UCSD-AML1 (cell line): ENCODE measurements around the gene RUSC1.
A peak's percentile ranks its signal among the peaks of the same experiment; 100 is the strongest.
"Not testable (repeated sequence)": the region's sequence is repeated elsewhere in the genome, so short reads cannot be mapped to it uniquely, and the experiment has no call there.

ENCODE experiments used
- DNase-seq: peaks from one replicate; lab custom pipeline; 2025; ENCODE audit not compliant: unreplicated experiment; lab: John Stamatoyannopoulos, UW

The RUSC1 gene, protein sequence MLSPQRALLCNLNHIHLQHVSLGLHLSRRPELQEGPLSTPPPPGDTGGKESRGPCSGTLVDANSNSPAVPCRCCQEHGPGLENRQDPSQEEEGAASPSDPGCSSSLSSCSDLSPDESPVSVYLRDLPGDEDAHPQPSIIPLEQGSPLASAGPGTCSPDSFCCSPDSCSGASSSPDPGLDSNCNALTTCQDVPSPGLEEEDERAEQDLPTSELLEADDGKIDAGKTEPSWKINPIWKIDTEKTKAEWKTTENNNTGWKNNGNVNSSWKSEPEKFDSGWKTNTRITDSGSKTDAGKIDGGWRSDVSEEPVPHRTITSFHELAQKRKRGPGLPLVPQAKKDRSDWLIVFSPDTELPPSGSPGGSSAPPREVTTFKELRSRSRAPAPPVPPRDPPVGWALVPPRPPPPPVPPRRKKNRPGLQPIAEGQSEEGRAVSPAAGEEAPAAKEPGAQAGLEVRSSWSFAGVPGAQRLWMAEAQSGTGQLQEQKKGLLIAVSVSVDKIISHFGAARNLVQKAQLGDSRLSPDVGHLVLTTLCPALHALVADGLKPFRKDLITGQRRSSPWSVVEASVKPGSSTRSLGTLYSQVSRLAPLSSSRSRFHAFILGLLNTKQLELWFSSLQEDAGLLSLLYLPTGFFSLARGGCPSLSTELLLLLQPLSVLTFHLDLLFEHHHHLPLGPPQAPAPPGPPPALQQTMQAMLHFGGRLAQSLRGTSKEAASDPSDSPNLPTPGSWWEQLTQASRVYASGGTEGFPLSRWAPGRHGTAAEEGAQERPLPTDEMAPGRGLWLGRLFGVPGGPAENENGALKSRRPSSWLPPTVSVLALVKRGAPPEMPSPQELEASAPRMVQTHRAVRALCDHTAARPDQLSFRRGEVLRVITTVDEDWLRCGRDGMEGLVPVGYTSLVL

DNA sequence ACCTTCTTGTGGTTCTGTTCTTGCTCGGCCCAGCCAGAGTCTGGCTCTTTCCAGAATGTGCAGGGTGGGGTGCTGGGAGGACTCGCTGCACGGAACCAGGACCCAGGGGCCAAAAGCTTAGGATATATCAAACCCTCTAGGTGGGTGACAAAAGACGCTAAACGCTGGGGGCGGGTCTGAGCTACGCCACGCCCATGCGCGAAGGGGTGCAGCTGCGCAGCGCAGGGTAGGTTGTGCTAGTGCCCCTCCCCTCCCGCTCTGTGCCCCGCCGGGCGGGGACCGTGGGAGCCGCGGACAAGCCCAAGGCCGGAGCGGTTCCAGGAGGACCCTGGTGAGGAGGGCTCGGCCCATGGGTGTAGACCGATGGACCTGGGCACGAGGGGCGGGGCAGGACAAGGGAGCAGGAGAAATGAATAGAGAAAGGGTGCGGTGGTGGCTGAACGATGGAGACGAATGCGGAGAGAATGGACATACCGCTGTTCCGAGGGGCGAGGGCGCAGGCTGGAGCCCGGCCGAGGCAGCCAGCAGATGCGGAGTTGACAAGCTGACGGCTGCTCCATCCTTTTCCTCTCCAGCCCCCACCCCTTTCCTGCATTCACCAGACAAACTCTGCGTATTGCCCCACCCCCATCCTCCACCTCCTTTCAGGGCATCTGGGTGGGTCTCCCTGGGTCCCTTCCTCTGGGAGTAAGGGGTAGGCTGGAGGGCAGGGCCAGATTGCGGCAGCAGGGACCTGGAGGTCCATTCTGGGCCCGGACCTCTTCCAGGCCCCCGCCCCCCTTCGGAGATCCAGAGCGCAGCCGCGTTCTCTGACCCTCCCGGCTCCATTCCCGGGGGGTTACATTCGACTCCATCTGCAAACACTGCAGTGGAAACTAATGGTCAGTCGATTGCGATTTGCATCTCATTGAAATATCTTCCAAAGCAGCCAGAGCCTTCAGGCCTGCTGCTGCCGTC lies at the start of gene RUSC1:
RUSC1 (plus strand) TSS at position 234 of the 957 bp plus-strand sequence. CDS start 880 bp downstream, outside the sequence.
- no peak for DNase-seq

DNA sequence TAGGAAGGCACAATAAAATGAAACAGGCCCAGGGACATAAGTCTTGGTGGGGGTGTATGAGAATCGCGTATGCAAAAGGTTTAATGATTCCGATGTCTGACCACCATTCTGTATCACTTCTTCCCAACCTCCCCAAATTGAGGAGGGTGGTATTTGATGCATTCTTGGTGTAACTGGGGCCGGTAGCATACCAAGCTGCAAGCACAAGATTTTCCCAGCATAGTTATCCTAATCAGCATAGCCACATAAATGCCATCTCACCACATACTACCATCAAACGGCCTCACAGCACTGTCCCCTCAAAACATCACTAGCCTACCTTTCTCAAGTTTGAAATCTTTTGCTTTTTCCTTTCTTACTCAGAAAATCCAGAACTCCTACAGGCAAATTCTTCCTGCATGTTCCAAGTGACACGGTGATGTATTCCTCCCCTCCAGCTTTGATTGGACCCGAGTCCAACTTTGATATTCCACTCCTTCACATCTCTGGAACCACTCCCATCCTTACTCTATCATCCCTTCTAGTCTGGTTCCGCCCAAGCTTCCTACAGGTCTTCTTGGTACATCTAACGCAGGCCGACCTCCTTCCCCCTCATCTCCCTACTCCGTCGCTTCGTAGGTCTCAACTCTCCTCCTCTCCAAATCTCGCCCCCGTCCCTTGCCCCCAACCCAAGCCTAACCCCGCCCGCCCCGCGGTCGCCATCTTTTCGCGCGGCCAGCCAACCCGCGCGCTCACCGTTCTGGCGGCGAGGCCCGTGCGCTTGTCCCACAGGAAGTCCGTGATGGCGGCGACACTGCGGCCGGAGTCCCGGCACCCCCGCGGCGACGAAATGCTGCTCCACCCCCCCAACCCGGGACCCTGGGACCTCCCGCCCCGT lies 48.0 kb upstream of the RUSC1 start:
- DNase-seq, result peak; percentile 79

DNA sequence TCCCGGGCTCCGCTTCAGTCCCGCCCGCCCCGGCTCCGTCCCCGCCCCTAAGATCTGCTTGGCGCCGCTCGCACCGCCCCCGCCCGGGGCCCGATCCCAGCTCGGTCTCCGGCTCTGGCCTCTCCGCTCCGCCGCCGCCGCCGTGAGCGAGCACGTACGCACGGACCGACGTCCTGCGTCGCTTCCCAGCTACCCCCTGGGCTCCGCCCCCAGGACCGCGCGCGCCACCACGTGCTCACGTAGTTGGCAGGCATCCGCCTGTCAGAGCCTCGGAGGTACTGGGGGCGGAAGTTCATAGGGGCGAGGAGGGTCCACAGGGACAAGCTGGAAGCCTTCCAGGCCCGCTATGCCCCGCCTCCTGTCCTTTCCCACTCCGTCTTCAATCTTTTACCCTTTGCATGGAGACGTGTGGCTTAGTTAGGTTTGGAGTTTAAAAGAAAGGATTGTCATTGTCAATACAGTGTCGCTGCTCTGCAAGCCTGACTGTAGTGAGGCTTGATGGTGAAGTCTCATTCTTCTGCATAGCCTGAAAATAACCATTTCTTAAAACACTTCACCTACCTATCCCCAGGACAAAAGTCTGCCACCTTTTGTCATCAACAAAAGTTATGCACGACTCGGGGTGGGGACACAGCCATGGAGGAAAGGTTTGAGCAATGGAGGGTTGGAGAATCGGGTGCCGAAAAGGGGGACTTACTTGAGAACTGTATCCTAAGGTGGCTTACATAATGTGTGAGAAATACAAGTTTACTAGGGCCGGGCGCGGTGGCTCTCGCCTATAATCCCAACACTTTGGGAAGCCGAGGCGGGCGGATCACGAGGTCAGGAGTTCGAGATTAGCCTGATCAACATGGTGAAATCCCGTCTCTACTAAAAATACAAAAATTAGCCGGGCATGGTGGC lies 47.1 kb upstream of the RUSC1 start, which contains the start of gene CLK2:
CLK2 (minus strand) TSS at position 162 of the 903 bp plus-strand sequence. CDS start 2,527 bp downstream, outside the sequence.
- peak; percentile 97 for DNase-seq

DNA sequence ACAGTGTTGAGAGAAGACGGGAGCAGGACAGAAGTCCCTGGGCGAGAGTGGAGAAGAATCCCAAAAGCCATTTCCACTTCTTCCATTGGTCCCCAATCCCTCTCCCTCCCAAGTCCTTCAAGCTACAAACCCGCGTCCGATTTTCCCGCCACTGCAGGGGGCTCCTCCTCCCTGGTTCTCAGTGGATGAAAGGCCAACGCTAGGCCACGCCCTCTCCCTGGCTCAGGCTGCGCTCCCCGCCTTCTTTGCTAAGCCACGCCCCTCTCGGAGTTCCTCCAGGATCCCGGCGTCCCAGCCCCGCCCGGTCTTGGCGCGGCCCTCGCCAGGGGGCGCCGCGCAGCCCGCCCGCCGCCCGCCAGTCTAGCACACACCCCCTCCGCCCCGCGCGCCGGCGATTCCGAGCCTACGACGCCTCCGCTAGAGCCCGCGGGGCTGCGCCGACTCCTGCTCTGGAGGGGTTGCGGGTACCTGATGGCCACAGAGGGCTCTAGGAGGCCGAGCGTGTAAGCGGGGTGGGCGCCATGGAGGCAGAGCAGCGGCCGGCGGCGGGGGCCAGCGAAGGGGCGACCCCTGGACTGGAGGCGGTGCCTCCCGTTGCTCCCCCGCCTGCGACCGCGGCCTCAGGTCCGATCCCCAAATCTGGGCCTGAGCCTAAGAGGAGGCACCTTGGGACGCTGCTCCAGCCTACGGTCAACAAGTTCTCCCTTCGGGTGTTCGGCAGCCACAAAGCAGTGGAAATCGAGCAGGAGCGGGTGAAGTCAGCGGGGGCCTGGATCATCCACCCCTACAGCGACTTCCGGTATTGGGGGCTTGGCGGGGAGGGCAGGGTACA lies 43.4 kb upstream of the RUSC1 start, which contains the start of gene HCN3:
HCN3 (plus strand) TSS at position 394 of the 832 bp plus-strand sequence; CDS start at position 522, 128 bp downstream.
- peak; percentile 96 for DNase-seq

DNA sequence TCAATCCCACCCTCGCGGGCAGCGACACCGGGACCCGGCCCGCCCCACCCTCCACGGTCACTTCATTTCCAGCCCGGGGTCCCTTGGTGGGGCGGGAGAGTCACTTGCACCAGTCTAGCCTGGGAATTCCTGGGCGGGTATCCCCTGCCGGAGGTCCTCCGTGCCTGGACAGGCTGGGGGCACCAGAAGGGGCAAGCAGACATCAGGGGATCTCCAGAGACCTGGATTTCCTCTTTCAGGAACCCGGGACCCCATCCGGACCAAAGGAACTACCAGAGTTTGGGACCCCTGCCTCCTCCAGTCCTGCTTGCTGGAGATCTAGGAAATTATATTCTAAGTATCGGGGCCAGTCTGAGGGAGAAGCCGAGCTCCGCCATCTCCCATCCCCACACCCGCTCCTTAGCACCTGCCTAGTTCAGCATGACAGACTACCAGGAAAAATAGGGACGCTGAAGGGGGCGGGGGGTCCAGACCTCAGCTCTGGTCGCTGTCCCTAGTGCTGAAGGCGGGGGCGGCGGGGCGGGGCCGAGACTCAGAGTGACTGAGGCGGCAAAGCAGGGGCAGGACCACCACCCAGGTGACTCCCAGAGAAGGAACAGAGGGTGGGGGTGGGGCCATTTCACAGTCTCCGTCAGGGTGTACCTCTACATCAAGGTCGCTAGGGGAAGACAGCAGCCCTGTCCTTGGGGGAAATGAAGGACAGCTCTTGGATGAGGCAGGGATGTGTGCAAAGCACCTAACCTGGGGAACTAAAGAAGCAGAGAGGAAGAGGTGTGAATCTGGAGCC lies 42.6 kb upstream of the RUSC1 start:
- peak; percentile 36 for DNase-seq

DNA sequence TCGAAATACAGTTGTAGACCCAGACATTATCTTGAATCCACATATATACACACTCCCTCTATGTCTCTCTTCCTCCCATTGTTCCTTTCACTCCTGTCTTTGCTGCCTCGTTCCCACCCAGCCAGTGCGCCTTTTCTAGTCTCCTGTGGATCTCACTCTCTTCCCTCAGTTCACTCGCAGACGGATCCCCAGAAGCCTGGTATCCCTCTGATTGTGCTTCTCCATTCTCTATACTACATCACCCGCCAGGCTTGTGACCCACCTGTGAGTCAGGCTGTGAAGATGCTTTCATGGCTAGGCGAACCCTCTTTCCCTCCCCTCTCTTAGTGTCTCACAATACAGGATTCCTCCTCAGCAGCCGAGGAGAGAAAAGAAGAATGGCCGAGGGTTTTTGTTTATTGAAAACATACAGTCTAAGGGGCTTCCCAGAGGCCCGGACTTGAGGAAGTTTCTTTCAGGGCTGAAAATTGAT lies 42.0 kb upstream of the RUSC1 start:
- DNase-seq, result no peak

DNA sequence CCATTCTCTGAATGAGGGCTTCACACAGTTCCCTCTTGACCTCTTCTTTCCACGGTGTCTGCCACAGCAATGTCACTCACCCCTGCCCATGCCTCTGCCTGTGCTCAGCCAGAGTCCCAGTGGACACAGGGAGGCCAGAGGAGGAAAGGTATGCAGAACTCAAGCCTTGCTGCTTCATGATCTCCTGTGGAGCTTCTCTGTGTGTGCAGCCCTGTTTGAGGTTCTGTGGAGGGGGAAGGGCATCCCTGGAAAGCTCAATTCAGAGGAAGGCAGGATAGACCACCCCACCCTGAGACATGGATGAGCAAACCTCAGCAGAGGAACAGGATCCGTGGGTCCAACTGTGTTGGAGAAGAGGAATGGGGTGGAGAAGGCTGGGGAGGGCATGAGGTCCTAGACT lies 41.4 kb upstream of the RUSC1 start:
- DNase-seq, result no peak

DNA sequence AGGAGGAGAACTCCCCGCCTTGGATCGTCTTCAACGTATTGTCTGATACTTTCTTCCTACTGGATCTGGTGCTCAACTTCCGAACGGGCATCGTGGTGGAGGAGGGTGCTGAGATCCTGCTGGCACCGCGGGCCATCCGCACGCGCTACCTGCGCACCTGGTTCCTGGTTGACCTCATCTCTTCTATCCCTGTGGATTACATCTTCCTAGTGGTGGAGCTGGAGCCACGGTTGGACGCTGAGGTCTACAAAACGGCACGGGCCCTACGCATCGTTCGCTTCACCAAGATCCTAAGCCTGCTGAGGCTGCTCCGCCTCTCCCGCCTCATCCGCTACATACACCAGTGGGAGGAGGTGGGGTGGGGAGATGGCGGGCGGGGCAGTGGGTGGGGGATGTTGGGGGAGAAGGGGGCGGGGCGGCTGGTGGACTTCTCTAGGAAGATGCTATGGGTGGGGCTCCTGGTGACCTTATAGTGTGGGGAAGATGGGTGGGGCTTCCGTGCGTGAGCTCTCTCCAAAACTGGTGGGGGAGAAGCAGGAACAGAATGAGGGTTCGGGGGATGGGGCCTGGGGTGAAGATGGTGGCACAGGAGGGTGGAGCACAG lies 38.1 kb upstream of the RUSC1 start:
- DNase-seq, result no peak

DNA sequence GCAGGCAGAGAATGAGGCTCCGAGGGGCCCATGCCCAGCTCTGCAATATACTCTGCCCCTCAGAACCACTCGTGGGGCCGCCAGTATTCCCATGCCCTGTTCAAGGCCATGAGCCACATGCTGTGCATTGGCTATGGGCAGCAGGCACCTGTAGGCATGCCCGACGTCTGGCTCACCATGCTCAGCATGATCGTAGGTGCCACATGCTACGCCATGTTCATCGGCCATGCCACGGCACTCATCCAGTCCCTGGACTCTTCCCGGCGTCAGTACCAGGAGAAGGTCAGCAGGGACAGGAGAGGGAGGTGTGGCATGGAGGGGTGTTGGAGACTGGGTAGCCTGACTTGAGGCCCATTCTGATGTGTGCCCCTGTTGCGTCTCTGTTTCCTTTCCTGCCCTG lies 36.2 kb upstream of the RUSC1 start:
- no peak for DNase-seq

DNA sequence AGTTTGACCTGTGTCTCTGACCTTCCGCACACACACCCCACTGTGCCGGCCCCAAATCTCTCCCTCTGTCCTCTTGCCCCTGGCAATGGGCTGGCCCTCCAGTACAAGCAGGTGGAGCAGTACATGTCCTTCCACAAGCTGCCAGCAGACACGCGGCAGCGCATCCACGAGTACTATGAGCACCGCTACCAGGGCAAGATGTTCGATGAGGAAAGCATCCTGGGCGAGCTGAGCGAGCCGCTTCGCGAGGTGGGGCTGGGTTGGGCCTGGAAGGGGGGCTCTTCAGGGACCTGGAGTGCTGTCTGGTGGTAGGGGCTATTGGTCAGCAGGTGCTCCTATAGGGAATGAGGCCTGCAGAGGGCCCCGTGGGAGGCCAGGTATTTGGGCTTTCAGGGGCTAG lies 35.6 kb upstream of the RUSC1 start:
- DNase-seq, result no peak

DNA sequence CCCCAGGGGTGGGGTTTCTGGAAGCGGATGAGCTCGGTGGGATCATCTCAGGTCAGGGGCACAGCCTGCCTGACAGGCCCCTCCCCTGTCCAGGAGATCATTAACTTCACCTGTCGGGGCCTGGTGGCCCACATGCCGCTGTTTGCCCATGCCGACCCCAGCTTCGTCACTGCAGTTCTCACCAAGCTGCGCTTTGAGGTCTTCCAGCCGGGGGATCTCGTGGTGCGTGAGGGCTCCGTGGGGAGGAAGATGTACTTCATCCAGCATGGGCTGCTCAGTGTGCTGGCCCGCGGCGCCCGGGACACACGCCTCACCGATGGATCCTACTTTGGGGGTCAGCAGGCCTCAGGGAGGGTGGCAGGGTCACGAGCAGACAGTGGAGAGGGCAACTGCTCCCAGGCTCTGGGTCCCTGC lies 35.1 kb upstream of the RUSC1 start:
- no peak for DNase-seq

DNA sequence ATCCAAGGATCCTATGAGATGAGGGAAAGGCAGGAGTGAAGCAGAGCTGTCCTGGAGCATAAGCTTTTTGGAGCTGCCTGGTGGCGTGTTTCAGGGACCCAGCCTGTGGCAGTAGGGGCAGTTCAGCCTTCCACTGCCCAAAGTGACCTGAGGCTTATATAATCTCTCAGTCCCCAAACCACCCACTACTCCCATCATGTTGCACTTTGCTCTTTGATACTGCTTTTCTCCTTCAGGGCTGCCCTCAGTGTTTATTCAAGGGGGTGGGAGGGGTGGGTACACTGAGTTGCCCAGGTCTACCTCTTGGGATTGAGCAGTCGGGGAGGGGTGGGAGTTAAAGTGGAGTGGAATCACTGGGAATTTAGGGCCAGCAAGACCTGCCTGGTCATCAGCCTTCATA lies 34.1 kb upstream of the RUSC1 start:
- DNase-seq, result no peak

DNA sequence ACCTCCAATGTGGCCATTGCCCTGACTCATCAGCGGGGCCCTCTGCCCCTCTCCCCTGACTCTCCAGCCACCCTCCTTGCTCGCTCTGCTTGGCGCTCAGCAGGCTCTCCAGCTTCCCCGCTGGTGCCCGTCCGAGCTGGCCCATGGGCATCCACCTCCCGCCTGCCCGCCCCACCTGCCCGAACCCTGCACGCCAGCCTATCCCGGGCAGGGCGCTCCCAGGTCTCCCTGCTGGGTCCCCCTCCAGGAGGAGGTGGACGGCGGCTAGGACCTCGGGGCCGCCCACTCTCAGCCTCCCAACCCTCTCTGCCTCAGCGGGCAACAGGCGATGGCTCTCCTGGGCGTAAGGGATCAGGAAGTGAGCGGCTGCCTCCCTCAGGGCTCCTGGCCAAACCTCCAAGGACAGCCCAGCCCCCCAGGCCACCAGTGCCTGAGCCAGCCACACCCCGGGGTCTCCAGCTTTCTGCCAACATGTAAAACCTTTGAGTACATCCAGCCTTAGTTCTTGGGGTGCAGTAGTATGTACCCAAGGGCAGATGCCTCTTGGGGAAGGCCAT lies 32.6 kb upstream of the RUSC1 start:
- DNase-seq, result no peak

DNA sequence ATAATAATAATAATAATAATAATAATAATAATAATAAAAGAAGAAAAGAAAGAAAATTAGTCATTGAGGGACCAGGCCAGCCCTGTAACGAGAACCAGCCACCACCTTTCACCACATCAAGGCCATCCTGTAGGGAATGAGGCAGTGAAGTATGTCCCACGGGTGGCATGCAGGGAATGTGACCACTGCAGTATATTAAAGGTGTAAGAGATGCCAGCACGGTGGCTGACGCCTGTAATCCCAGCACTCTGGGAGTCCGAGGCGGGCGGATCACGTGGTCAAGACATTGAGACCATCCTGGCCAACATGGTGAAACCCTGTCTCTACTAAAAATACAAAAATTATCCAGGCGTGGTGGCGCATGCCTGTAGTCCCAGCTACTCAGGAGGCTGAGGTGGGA lies 29.7 kb upstream of the RUSC1 start:
- DNase-seq, result not testable (repeated sequence)

DNA sequence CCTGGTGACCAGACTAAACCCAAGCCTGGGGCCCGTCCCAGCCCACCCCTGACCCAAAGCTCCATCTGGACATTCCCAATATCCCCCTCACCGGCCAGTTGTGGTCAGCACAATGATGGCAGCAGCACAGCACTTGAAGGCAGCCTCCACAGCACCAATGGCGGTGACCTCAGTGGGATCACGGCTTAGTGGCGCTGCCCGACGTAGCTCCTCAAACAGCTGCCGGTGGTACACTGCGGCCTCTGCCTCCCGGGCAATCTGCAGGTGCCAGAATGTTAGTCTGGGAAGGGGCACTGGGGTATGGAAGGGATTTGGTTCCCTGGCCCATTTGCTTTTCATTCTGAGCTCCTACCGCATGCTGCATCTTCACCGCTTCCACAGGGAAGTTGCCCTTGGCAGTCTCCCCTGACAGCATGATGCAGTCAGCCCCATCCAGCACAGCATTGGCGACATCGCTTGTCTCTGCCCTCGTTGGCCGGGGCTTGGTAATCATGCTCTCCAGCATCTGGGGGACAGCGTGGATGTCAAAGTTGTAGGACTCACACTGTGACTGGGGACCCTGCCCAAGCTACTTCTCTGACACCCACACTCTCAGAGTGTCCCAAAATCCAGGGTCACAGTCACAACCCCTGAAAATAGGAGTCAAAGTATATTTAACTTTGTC lies 27.5 kb upstream of the RUSC1 start:
- no peak for DNase-seq
